Measurements from ENCODE around the gene TCERG1L.

GRCh38 chr10:131245475-131246059 is 66.0 kb downstream of the TCERG1L start:
- TF ChIP-seq ELF1 (IDR thresholded peaks at IDR 0.05) (no peak), CTCF (IDR thresholded peaks at IDR 0.05) (no peak), YY1 (IDR thresholded peaks at IDR 0.05; ENCODE audit: low read depth) (no peak)
